ENCODE data around the gene DENR.
"Not testable (repeated sequence)": the region's sequence is repeated elsewhere in the genome, so short reads cannot be mapped to it uniquely, and the experiment has no call there.

DENR gene

DNA sequence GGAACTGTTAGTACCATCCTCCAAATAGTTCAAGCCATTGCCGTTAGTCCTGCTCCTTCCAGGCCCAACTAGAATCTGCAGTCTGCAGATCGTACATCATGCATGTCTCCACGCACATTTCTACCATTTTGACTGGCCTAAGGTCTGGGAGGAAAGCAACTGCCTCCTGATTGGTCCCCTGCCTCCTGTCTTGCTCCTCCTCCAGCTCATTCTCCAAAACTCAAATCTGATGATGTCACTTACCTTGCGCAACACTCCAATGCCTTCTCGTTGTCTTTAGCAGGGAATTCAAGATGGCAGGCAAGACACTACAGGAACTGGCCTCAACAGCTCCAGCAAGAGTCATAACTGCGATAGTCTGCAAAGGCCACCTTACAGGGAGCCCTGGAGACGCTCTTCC is 12.3 kb upstream of the DENR start:
- DNase-seq (ENCODE audit: low read depth) = no peak

DNA sequence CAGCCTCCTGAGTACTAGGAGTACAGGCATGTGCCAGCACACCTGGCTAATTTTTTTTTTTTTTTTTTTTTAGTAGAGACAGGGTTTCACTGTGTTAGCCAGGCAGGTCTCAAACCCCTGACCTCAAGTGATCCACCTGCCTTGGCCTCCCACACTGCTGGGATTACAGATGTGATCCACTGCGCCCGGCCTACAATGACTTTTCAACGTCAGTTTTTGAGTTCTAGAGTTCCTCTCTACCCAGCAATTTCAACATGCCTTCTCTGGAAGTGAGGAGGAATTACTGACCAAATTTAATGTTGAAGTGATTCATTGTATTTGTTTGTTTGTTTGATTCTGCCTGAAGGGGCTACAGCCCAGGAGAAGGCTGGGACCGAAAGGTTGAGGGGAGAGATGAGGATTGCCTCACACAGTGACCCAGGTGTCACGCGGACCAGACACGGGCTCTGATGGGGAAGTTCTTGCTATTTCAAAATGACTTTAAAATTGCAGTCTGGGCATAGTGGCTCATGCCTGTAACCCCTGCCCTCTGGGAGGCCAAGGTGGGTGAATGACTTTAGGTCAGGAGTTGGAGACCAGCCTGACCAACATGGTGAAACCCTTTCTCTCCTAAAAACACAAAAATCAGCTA is 8.6 kb upstream of the DENR start:
- DNase-seq (ENCODE audit: low read depth) = no peak

DNA sequence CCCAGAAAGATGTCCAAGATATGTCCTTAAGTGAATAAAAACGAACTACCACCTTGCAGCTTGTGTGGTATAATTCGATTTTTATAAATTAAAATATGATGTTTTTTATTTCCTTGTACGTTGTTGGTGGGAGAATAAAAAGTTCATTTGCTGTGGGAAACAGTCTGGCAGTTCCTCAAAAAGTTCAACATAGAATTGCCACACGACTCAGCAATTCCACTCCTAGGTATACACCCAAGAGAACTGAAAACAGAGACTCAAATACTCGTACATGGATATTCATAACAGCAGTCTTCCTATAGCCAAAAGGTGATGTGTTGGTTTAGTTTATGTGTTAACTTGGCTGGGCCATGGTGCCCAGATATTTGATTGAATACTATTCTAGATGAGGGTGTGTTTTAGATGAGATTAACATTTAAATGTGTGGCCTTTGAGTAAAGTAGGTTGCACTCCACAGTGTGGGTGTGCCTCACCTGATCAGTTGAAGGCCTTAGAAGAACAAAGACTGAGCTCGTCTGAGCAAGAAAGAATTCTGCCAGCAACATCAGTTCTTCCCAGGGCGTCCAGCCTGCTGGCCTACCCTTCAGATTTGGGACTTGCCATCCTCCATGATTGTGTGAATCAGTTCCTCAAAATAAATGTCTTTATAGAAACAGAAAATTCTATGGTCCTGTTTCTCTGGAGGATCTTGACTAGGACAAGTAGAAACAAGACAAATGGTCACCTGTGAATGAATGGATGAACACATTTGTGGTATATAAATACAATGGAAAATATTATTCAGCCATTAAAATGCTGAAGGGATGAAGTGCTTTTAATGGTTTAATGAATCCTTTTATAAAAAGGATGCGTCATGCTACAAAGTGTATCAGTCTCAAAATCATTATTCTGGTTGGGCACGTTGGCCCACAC is 5.1 kb upstream of the DENR start:
- DNase-seq (ENCODE audit: low read depth) = no peak

DNA sequence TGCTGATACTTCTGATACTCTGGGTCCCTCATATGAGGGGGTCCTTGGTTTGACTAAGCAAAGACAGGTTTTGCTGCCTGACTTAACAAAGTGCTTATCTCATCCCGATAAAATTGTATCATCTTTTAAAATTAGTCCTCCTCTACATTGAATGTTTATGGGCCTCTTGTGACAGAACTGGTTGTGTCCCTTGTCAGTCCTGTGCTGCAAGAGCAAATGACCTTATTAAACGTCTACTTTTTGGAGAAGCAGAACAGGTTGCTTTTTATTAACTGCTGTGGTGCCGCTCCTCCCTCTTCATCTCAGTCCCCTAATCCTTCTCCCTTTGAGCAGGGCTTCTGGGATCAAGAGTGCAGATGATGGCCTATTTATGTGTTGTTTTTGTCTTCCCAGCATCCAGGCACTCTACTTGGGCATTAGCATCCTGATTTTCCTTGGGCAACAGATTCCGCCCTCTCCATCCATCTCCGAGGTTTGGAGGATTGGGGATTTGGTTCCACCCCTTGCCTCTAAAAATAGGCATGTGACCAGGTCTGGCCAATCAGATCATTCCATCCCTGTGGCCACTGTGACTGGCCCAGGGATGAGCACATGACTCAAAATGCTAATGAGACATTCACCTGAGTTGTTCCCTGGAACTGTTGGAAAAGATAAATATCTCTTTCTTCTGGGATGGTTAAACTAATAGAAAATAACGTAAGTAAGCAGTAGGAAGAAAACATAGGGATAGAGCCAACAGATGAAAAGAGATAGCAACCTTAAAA is 2.9 kb upstream of the DENR start:
- no peak for DNase-seq (ENCODE audit: low read depth)

DNA sequence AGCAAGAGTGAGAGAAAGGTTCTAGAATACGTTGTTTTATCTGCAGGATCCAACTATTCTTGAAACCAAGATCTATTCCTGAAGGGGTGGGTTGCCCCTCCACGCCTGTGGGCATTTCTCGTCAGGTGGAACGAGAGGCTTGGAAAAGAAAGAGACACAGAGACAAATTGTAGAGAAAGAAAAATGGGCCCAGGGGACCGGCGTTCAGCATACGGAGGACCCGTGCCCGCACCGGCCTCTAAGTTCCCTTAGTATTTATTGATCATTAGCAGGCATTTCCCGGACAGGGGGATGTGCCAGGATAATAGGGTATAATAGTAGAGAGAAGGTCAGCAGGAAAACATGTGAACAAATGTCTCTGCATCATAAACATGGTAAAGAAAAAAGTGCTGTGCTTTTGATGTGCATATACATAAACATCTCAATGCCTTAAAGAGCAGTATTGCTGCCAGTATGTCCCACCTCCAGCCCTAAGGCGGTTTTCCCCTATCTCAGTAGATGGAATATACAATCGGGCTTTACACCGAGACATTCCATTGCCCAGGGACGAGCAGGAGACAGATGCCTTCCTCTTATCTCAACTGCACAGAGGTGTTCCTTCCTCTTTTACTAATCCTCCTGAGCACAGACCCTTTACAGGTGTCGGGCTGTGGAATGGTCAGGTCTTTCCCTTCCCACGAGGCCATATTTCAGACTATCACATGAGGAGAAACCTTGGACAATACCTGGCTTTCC is 1.7 kb upstream of the DENR start:
- not testable (repeated sequence) for DNase-seq (ENCODE audit: low read depth)

DNA sequence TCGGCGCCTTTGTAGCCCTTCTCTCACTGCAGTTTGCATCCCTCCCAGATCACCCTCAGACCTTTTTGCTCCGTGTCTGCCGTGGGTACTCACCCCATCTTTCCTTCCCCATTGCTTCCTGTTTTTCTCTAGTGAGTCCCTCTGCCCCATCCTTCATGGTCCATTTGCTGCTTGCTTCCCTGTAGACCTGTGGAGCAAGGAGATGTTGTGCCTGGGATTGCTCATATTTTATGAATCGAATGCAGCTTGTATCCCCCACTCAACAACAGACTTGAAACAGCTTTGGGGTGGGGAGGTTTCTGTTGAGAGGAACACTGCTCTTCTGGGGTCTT is 661 bp downstream of the DENR start:
- DNase-seq (ENCODE audit: low read depth) = no peak

DNA sequence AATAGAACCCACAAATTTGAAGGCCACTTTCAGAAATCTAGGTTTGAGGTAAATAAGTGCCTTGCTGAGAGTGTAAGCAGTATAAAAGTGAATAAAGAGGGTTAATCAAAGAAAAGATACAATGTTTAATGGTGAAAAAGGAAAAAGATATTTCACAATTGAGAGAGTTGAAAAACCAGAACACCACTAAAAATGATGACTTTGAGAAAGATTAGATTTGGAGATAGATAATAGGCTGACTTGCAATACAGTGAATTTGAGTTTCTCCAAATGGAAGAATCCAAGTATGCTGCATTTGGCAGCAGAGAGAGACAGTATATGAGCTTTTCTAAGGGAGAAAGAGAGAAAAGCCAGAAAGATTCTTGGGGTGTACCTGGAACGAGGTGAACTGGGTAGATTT is 2.2 kb downstream of the DENR start:
- no peak for DNase-seq (ENCODE audit: low read depth)

DNA sequence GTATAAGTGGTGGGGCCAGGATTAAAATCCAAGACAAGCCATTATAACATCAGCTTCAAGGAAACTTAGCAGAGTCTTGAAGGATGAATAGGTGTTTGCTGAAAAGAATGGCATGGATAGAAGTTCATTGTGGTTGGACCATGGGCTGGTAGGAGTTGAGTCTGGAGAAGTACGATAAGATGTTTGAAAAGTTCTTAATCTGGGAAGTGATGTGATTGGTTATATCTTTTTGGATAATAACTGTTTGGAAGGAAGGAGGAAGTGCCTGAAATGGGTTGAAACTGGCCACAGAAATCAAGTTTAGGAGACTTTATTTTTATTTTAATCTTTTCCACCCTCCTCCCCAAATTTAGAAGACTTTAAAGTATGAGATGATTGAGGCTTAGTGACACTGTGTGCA is 4.9 kb downstream of the DENR start:
- no peak for DNase-seq (ENCODE audit: low read depth)

DNA sequence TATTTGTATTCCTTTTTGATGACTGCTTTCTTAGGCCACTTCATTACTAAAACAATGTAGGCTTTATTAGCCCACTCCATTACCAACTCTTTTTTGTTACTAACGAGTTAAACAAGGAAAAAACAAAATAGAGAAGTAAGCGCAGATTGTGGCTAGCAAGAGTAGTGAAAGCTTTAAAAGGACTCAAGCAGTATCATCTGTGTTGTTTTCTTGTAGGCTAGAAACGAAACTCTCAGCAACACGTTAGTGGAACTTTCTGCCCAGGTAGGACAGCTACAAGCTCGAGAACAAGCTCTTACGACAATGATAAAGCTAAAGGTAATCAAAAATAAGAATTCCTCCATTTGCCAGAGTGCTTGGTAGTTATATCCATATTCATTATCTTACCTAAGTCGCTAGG is 32.9 kb downstream of the DENR start:
- no peak for DNase-seq (ENCODE audit: low read depth)

DNA sequence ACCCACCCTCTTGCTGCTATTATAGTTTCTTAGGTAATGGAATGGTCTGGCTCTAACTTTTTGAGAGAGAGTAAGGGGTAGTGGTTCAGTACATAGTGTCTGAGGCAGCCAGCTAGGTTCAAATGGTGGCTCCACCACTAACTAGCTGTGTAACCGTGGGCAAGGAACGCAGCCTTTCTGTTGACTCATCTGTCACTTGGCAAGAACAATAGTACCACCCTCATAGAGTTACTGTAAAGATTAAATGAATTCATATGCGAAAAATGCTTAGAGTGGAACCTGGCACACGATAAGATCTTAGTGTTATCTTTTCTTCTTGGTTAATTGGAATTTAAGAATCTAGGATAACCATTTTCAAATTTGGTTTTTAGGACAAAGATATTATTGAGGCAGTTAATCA is 35.8 kb downstream of the DENR start:
- DNase-seq (ENCODE audit: low read depth) = no peak

DNA sequence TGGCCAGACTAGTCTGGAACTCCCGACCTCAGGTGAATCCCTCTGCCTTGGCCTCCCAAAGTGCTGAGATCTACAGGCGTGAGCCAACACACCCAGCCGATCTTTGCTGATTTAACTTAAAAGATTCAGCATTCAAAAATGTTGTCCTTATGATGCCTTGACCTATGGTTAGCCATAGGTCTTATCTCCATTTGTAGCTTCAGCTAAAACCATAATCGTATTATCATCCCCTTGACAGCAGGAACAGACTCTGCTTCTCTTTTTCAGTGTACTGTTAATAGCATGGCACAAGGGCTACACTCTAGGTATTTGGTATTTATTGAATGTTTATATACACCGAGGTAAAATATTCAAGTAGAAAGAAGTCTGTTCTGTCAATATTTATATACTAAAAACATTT is 37.0 kb downstream of the DENR start:
- DNase-seq (ENCODE audit: low read depth) = no peak

DNA sequence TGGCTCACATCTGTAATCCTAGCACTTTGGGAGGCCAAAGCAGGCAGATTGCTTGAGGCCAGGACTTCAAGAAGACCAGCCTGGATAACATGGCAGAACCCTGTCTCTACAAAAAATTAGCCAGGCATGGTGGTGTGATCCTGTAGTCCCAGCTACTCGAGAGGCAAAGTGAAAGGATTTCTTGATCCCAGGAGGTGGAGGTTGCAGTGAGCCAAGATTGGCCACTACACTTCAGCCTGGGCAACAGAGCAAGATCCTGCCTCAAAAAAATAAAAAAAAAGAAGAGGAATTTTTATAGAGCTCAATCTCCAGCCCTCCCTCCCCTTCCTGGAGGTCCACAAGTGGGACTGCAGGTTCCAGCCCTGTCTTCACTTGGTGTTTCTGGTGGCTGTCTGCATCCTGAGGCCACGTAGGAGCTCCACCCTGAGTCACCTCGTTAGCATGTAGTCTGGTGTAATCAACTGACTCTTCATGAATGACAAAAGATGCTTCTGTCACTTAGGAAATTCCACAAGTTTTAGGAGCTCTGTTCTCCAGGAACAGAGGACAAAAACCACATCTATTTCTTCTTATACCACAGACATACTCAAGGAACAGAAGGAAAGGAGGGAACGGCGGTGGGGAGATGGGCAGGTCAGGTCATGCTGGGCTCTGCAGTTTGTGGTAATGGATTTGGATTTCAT is 37.9 kb downstream of the DENR start:
- no peak for DNase-seq (ENCODE audit: low read depth)

DNA sequence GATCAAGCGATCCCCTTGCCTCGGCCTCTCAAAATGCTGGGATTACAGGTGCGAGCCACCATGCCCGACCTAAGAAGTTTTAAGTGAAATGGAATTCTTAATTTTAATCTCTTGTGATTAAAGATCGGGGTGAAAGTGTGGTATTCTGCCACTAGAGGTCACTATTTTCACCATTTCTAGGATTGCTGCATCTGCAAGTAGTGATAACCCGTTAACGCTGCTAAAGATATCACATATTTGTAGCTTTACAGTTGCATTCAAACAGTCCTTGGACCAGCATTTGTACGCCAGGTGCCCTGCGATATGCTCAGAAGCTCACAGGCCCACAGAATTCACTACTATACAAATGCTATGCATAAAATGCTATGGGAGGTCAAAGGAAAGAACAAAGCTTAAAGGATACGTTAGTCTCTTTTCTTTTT is 41.1 kb downstream of the DENR start:
- DNase-seq (ENCODE audit: low read depth) = no peak

DNA sequence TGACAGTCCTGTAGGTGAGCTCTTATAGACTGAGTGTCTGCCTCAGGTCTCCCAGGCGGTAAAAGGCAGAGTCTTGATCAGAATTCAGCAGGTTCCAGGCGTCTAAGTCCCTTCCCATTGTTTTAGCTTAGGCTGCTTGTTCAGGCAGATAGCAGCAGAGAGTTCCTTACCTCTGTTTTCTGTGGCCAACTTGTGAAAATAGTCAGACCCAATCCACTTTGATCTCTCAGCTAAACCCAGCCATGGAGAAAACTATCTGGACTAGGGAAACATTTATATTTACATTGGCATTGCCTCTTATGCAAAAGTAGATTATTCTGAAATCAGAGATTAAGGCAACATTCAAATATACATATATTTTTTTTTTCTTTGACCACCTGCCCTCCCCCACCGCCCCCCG is 43.2 kb downstream of the DENR start:
- no peak for DNase-seq (ENCODE audit: low read depth)

DNA sequence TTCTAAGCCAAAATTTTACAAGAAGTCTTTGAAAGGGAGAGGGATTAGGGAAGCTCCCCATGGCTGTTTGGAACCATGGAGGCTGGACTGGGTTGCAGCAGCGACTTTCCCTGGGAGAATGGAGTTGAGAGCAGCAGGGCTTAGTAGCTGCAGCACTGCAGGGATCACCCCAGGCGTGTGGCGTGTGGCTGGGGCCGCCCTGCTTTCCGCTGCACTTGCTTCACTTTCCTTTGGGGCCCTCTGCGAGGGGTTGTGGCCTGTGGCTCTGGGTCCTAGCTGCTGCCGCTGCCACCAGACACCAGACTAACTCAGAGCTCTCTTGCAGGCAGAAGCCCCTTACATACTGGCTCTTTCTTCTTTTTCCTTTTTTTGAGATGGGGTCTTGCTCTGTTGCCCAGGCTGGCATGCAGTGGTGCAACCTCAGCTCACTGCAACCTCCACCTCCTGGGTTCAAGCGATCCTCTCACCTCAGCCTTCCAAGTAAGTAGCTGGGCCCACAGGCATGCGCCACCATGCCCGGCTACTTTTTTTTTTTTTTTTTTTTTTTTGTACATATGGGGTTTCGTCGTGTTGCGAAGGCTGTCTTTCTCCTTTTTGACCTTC is 47.1 kb downstream of the DENR start:
- no peak for DNase-seq (ENCODE audit: low read depth)

DNA sequence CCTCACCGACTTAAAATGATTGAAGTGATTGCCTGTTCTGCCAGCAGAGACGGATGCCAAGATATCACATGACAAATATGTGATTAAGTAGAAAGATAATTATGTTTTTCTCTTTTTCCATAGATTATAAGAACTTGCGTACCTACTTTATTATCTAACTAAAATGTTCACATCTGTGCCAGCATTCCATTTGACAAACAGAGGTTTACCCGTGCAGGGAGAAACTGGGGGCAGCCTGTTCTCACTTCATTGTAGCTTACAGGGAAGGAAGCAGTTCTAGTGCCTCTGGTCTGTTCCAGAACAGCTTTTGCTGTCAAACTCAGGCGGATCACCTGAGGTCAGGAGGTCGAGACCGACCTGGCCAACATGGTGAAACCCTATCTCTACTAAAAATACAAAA is 51.3 kb downstream of the DENR start:
- DNase-seq (ENCODE audit: low read depth) = no peak

DNA sequence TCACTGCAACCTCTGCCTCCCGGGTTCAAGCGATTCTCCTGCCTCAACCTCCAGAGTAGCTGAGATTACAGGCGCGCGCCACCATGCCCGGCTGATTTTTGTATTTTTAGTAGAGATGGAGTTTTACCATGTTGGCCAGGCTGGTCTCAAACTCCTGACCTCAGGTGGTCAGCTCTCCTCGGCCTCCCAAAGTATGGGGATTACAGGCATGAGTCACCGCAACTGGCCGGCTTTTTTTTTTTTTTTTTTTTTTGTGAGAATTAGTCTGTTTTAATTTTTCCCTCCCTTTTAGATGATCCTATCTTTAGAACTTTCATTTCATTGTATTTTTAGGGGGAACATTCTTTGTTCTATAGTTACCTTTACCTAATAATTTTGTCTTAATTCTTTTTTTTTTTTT is 52.3 kb downstream of the DENR start:
- not testable (repeated sequence) for DNase-seq (ENCODE audit: low read depth)

DNA sequence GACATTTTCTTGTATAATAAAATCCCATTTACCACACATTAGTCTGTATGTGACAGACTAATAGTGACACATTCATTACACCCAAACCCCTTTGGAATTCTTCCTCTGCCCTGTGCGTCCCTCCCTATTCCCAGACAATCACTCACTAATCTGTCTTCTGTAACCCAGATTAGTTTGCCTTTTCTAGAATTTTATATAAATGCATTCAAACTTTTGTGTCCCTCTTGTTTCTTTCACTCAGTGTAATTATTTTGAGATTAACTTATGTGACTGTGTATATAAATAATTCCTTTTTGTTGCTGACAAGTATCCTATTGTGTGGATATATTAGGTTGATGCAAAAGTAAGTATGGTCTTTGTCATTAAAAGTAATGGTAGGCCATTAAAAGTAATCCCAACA is 55.0 kb downstream of the DENR start:
- DNase-seq (ENCODE audit: low read depth) = no peak

DNA sequence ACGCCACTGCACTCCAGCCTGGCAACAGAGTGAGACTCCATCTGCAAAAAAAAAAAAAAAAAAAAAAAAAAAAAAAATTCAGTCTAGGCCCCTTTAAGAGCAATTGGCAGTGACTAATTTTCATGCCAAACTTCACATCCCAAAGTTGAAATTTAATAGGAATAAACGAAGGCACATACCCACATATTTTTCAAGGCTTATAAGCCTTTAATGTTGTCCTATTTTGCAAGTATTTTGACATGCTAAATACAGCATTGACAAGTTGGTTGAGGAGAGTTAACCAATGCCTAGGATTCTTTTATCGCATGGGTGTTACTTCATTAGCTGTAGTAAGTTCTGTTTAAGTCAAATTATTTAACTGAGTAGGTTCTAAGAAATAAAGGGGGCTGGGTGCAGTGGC is 59.2 kb downstream of the DENR start:
- DNase-seq (ENCODE audit: low read depth) = no peak

DNA sequence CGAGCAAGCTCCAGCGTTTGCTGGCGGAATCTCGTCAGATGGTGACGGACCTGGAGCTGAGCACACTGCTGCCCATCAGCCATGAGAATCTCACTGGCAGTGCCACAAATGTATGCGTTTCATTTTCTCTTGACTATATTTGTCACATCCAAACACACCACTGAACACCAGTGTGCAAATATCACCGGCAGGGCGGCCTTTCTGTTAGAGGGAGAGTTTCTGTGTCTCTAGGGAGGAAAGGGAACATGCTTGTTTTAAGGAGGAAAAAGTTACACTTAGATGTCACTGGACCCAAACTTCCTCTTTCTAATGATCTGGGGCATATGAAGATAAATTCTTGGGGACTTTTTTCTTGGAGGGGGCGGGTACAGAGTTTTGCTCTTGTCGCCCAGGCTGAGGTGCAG is 60.7 kb downstream of the DENR start:
- DNase-seq (ENCODE audit: low read depth) = no peak

DNA sequence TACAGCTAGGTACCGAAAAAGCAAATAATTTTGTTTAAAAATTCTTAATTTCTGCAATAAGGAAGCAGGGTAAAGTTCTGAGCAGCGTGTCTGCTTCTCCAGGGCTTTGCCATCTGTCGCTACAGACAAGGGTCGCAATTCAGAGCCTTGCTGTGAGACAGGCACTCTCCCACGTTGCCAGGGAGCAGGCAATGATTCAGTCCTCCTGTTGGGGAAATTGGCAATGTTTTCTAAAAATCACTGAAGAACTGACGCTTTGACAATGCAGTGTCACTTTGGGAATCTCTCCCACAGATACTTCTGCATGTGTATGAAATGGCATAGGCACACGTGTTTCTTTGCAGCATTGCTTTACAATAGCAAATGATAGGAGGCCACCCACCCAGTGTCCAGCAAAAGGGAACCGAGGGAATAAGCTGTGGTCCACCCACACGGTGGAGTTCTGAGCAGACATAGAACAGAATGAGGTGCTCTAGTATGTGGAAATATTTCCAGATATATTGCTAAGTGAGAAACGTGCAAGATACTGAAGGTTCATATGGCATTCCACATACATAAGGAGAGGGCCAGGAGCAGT is 66.7 kb downstream of the DENR start:
- DNase-seq (ENCODE audit: low read depth) = no peak

Measured in T follicular helper cell (primary cell).